ENCODE data around the gene NFASC.

The NFASC gene

GRCh38 chr1:205045146-205045545, 174.5 kb downstream of the NFASC start:
- no peak for DNase-seq

- DNase-seq, result no peak
Measured at GRCh38 chr1:205046870-205047269, 176.2 kb downstream of the NFASC start.

GRCh38 chr1:205047764-205048231, 177.1 kb downstream of the NFASC start:
- no peak for DNase-seq

GRCh38 chr1:205048382-205048781, 177.7 kb downstream of the NFASC start:
- no peak for DNase-seq

- no peak for DNase-seq
Measured at GRCh38 chr1:205049479-205049878, 178.8 kb downstream of the NFASC start.

- DNase-seq, result no peak
Measured at GRCh38 chr1:205052690-205053089, 182.0 kb downstream of the NFASC start.

- no peak for DNase-seq
Measured at GRCh38 chr1:205053296-205053695, 182.6 kb downstream of the NFASC start.

GRCh38 chr1:205054013-205054412, 183.4 kb downstream of the NFASC start:
- no peak for DNase-seq

- DNase-seq, result no peak
Measured at GRCh38 chr1:205056188-205056611, 185.5 kb downstream of the NFASC start.

- no peak for DNase-seq
Measured at GRCh38 chr1:205056956-205057568, 186.4 kb downstream of the NFASC start.

- no peak for DNase-seq
Measured at GRCh38 chr1:205057808-205058575, 187.3 kb downstream of the NFASC start.

GRCh38 chr1:205058853-205059252, 188.2 kb downstream of the NFASC start:
- no peak for DNase-seq

- DNase-seq, result no peak
Measured at GRCh38 chr1:205059660-205060059, 189.0 kb downstream of the NFASC start.

- no peak for DNase-seq
Measured at GRCh38 chr1:205060746-205061145, 190.1 kb downstream of the NFASC start.

GRCh38 chr1:205061227-205061626, 190.6 kb downstream of the NFASC start:
- no peak for DNase-seq

- peak; percentile 92 for DNase-seq
Measured at GRCh38 chr1:205061665-205062069, 191.0 kb downstream of the NFASC start.

- DNase-seq, result no peak
Measured at GRCh38 chr1:205062319-205062718, 191.7 kb downstream of the NFASC start.

GRCh38 chr1:205062895-205063294, 192.2 kb downstream of the NFASC start:
- no peak for DNase-seq

- peak; percentile 25 for DNase-seq
Measured at GRCh38 chr1:205064301-205064700, 193.6 kb downstream of the NFASC start.

- DNase-seq, result no peak
Measured at GRCh38 chr1:205064741-205065316, 194.2 kb downstream of the NFASC start.

- no peak for DNase-seq
Measured at GRCh38 chr1:205065666-205066065, 195.0 kb downstream of the NFASC start.

- peak; percentile 53 for DNase-seq
Measured at GRCh38 chr1:205066141-205066818, 195.6 kb downstream of the NFASC start.

- DNase-seq, result no peak
Measured at GRCh38 chr1:205067031-205067430, 196.4 kb downstream of the NFASC start.

- no peak for DNase-seq
Measured at GRCh38 chr1:205068001-205068400, 197.3 kb downstream of the NFASC start.
